ENCODE measurements around the gene POU5F1.
"Not testable (repeated sequence)": the region's sequence is repeated elsewhere in the genome, so short reads cannot be mapped to it uniquely, and the experiment has no call there.

- not testable (repeated sequence) for TF ChIP-seq CTCF, EP300 (IDR thresholded peaks at IDR 0.05)
These were observed 25.0 kb upstream of the POU5F1 start for GRCh38 chr6:31195308-31195979.

Measured in tibial nerve (tissue), 4 donors.